Endothelial cell of umbilical vein (primary cell): ENCODE data around the gene TOP3A. TPM values are rescaled to one million over a fixed set of nuclear protein-coding genes. Genes with fewer than 3 reads are reported as not detected.

Source experiments
- BruUV-seq: library from RNA; stranded (reverse); fragments of 400-500 nt; replicated peaks from 2 replicates; lab custom pipeline; 2021; lab: Mats Ljungman, UMichigan
- CTCF ChIA-PET: fragments of 300-600, 350-600 bp; sonication (Branson Sonifier 250); formaldehyde crosslinking; loops from one replicate; lab custom pipeline; 2021; ENCODE audit warnings: antibody characterized with exemption, inconsistent platforms; lab: Charles Lee
- POLR2A ChIA-PET: fragments of 300-600, 350-600 bp; sonication (Branson Sonifier 250); formaldehyde crosslinking; loops from one replicate; lab custom pipeline; 2021; ENCODE audit warnings: antibody characterized with exemption, inconsistent platforms; lab: Charles Lee
- DNase-seq: peaks from one replicate; pipeline ENCODE4 v3.0.0-alpha.2; 2011; ENCODE audit warnings: low read depth, low spot score
- FAIRE-seq: peaks from 2 replicates; lab custom pipeline; 2011; peaks lifted over from hg19 to GRCh38; lab: Jason Lieb, UNC
- H2AFZ ChIP-seq: 2 replicates; pipeline ENCODE4 v1.6.0; 2012; ENCODE audit warnings: low read depth, low read length, control low read depth, inconsistent platforms
- H3K27ac ChIP-seq: 2 replicates; pipeline ENCODE4 v1.5.1; 2011; ENCODE audit warnings: low read depth, mild to moderate bottlenecking, control low read depth, low read length, moderate library complexity; ENCODE audit not compliant: insufficient read depth
- H3K27me3 ChIP-seq, 2 experiments: 2 replicates each; pipeline versions ENCODE4 v1.6.0 to v1.6.1; 2011; ENCODE audit warnings: low read length in 2 of 2, mixed read lengths in 1 of 2; ENCODE audit not compliant: control insufficient read depth in 2 of 2, insufficient read depth in 2 of 2
- H3K36me3 ChIP-seq, 2 experiments: 2 replicates in 1 of 2; 3 replicates in 1 of 2; pipeline ENCODE4 v1.5.1; 2011; ENCODE audit warnings: low read length in 2 of 2, mild to moderate bottlenecking in 1 of 2, moderate library complexity in 1 of 2; ENCODE audit not compliant: control insufficient read depth in 2 of 2, insufficient read depth in 2 of 2; ENCODE audit errors: extremely low read depth in 1 of 2
- H3K4me1 ChIP-seq: 3 replicates; pipeline ENCODE4 v1.5.1; 2011; ENCODE audit warnings: mild to moderate bottlenecking, low read length; ENCODE audit not compliant: control insufficient read depth, insufficient read depth; ENCODE audit errors: extremely low read depth
- H3K4me2 ChIP-seq: 2 replicates; pipeline ENCODE4 v1.6.1; 2011; ENCODE audit warnings: low read length, control low read depth, mixed read lengths; ENCODE audit not compliant: insufficient read depth
- H3K4me3 ChIP-seq, 3 experiments: fragments of 200-600 bp in 1 of 3; sonication (generic), shearing (Covaris generic) in 1 of 3; replicated peaks in 1 of 3; 2 replicates each; pipeline ENCODE4 v1.5.1; 2011 to 2016; ENCODE audit warnings: control low read depth in 3 of 3, low read length in 3 of 3, mild to moderate bottlenecking in 2 of 3, inconsistent platforms in 1 of 3, low read depth in 1 of 3, moderate library complexity in 1 of 3; ENCODE audit not compliant: insufficient read depth in 1 of 3
- H3K79me2 ChIP-seq: 2 replicates; pipeline ENCODE4 v1.6.0; 2012; ENCODE audit warnings: low read length, inconsistent platforms; ENCODE audit not compliant: control insufficient read depth, insufficient read depth
- H3K9ac ChIP-seq: replicated peaks from 2 replicates; pipeline ENCODE3; 2011; ENCODE audit warnings: low read length, control low read depth; ENCODE audit not compliant: insufficient read depth; ENCODE audit errors: extremely low read depth
- H3K9me1 ChIP-seq: replicated peaks from 3 replicates; pipeline ENCODE4 v1.6.0; 2011; ENCODE audit warnings: mild to moderate bottlenecking, low read length; ENCODE audit not compliant: control insufficient read depth, insufficient read depth; ENCODE audit errors: extremely low read depth
- H3K9me3 ChIP-seq: replicated peaks from 2 replicates; pipeline ENCODE4 v1.5.1; 2012; ENCODE audit warnings: low read length, inconsistent platforms; ENCODE audit not compliant: control insufficient read depth, insufficient read depth
- H4K20me1 ChIP-seq: replicated peaks from 2 replicates; pipeline ENCODE3; 2011; ENCODE audit warnings: mild to moderate bottlenecking, low read length; ENCODE audit not compliant: control insufficient read depth, insufficient read depth; ENCODE audit errors: extremely low read depth
- EZH2 ChIP-seq: IDR thresholded peaks from 2 replicates; pipeline ENCODE4 v1.6.1; 2012; ENCODE audit warnings: borderline replicate concordance, low read depth, mild to moderate bottlenecking, moderate library complexity, low read length, inconsistent platforms; ENCODE audit not compliant: severe bottlenecking
- FOS ChIP-seq: IDR thresholded peaks from 2 replicates; pipeline ENCODE4 v1.6.1; 2011; ENCODE audit warnings: mild to moderate bottlenecking, low read length, moderate library complexity, borderline replicate concordance; ENCODE audit not compliant: insufficient read depth
- GATA2 ChIP-seq: IDR thresholded peaks from 2 replicates; pipeline ENCODE4 v1.7.0; 2011; ENCODE audit warnings: low read depth, mild to moderate bottlenecking, moderate library complexity, mixed read lengths, low read length; ENCODE audit not compliant: insufficient read length, insufficient read depth
- JUN ChIP-seq: IDR thresholded peaks from 2 replicates; pipeline ENCODE4 v1.6.1; 2011; ENCODE audit warnings: borderline replicate concordance, low read depth; ENCODE audit not compliant: insufficient read length, insufficient read depth
- MYC ChIP-seq: IDR thresholded peaks from one replicate; pipeline ENCODE4 v1.6.1; 2011; ENCODE audit warnings: mild to moderate bottlenecking, low read depth, low read length
- POLR2A ChIP-seq: IDR thresholded peaks from 2 replicates; pipeline ENCODE4 v1.6.1; 2012; ENCODE audit warnings: low read depth, mild to moderate bottlenecking, control low read depth, low read length
- POLR2AphosphoS5 ChIP-seq: IDR thresholded peaks from 2 replicates; pipeline ENCODE4 v1.6.1; 2012; ENCODE audit warnings: low read depth, mild to moderate bottlenecking, control low read depth, low read length, moderate library complexity; ENCODE audit not compliant: insufficient read depth
- dilution Hi-C: fragments of 300-500 bp; cut with MboI; formaldehyde crosslinking; loops from one replicate; pipeline ENCODE4 v1.15.0; 2019; ENCODE audit warnings: low sequenced_read_pairs; ENCODE audit not compliant: extremely low pct_ligation_motif_present
- intact Hi-C: fragments of 100-400 bp; cut with micrococcal nuclease; formaldehyde crosslinking; loops from one replicate; pipeline ENCODE4 v1.10.0; 2022
- polyA plus RNA-seq, 4 experiments: library from polyadenylated mRNA; depleted of rRNA in 3 of 4; stranded (reverse) in 3 of 4; unstranded in 1 of 4; fragments of >200 nt; gene quantifications; 2 replicates each; pipeline versions ENCODE4 v1.2.1 to v1.2.3, GENCODE V29; 2011 to 2012; ENCODE audit warnings: missing spikeins in 1 of 4
- total RNA-seq: library from RNA; stranded (reverse); gene quantifications from 2 replicates; pipeline ENCODE4 v1.2.3, GENCODE V29; 2021
- TF ChIP-seq, protein P1 (sequence below): IDR thresholded peaks from 2 replicates; pipeline ENCODE4 v1.6.1; 2011; ENCODE audit not compliant: insufficient read depth, insufficient read length
- TF ChIP-seq, protein P2 (sequence below), 2 donors: IDR thresholded peaks; 1 replicate in 1 of 2; 2 replicates in 1 of 2; pipeline ENCODE4 v1.5.1; 2011; ENCODE audit warnings: low read length in 2 of 2, mild to moderate bottlenecking in 2 of 2, moderate library complexity in 2 of 2, control low read depth in 1 of 2, inconsistent platforms in 1 of 2, low read depth in 1 of 2; ENCODE audit not compliant: insufficient read depth in 1 of 2; ENCODE audit errors: extremely low read depth in 1 of 2

Gene TOP3A
- total and polyA plus RNA-seq, 2 donors (not counting 3 experiments of a cell fraction or from before 2014, with no cell fraction given), result 20.4 to 53.1 TPM

- H3K9ac ChIP-seq, result no peak overlapping the region
- H3K4me1 ChIP-seq, result no peaks in the 10 kb centered on the region
- POLR2A ChIA-PET, result no interaction called here
- no peak overlapping the region for H3K4me2 ChIP-seq
- TF ChIP-seq, protein P1, sequence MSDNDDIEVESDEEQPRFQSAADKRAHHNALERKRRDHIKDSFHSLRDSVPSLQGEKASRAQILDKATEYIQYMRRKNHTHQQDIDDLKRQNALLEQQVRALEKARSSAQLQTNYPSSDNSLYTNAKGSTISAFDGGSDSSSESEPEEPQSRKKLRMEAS, result no peak
- TF ChIP-seq, protein P2, sequence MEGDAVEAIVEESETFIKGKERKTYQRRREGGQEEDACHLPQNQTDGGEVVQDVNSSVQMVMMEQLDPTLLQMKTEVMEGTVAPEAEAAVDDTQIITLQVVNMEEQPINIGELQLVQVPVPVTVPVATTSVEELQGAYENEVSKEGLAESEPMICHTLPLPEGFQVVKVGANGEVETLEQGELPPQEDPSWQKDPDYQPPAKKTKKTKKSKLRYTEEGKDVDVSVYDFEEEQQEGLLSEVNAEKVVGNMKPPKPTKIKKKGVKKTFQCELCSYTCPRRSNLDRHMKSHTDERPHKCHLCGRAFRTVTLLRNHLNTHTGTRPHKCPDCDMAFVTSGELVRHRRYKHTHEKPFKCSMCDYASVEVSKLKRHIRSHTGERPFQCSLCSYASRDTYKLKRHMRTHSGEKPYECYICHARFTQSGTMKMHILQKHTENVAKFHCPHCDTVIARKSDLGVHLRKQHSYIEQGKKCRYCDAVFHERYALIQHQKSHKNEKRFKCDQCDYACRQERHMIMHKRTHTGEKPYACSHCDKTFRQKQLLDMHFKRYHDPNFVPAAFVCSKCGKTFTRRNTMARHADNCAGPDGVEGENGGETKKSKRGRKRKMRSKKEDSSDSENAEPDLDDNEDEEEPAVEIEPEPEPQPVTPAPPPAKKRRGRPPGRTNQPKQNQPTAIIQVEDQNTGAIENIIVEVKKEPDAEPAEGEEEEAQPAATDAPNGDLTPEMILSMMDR (IDR thresholded peaks at IDR 0.05; ENCODE audit: extremely low read depth in 1 of 2, insufficient read depth in 1 of 2, low read depth in 1 of 2, low read length in 2 of 2), result no peak
- TF ChIP-seq FOS, result no peak
- TF ChIP-seq POLR2AphosphoS5, result no peak
- TF ChIP-seq JUN, result no peak
- no peak for TF ChIP-seq MYC
- TF ChIP-seq POLR2A, result no peak
- no peak for TF ChIP-seq GATA2
- TF ChIP-seq EZH2, result no peak
- no peak overlapping the region for H2AFZ ChIP-seq
- H3K27me3 ChIP-seq, result no peaks in the 10 kb centered on the region
- no peaks in the 10 kb centered on the region for H3K9me1 ChIP-seq
- no TSS peak for BruUV-seq
- no peak overlapping the region for H3K27ac ChIP-seq
- H3K4me3 ChIP-seq, result no peak overlapping the region
- DNase-seq (no peak), FAIRE-seq (no peak)
- dilution Hi-C loops, result no loop called here
- peaks cover 32 to 51% of the 10 kb centered on the region in 2 experiments for H3K36me3 ChIP-seq
- intact Hi-C loops, result no loop called here
- no peaks in the 10 kb centered on the region for H3K79me2 ChIP-seq
- no peaks in the 10 kb centered on the region for H4K20me1 ChIP-seq
- CTCF ChIA-PET, result no interaction called here
- no peaks in the 10 kb centered on the region for H3K9me3 ChIP-seq
Measured at GRCh38 chr17:18280249-18280648, 34.5 kb downstream of the TOP3A start.
